ENCODE results near the gene CD22. TPM values are rescaled to one million over a fixed set of nuclear protein-coding genes. Genes with fewer than 3 reads are reported as not detected.

The CD22 gene
- polyA plus RNA-seq, 1 donor from 2014 or later: not detected

DNA sequence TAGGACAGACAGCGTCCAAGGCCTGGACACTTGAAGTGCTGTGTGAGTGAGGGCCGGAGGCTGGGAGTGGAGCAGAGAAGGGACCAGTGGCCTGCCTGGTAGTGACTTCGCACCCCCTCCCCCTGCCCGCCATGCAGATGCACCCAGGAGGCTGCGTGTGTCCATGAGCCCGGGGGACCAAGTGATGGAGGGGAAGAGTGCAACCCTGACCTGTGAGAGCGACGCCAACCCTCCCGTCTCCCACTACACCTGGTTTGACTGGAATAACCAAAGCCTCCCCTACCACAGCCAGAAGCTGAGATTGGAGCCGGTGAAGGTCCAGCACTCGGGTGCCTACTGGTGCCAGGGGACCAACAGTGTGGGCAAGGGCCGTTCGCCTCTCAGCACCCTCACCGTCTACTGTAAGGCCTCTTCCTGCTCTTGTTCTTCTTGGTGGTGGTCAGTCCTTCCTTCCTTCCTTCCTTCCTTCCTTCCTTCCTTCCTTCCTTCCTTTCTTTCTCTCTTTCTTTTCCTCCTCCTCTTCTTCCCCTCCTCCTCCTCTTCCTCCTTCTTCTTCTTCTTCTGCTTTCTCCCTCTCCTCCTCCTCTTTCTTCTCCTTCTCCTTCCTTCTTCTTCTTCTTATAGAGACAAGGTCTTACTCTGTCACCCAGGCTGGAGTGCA lies 12.7 kb downstream of the CD22 start:
- Histone ChIP-seq H3K27me3 (ENCODE audit: insufficient read depth, low read depth, low read length) (no peaks in the 10 kb centered on the region), H3K79me2 (replicated peaks; ENCODE audit: insufficient read depth, low read length) (no peaks in the 10 kb centered on the region)
- no peak for TF ChIP-seq SMC3 (conservative IDR thresholded peaks at IDR 0.05; ENCODE audit: poor library complexity)
- TF ChIP-seq, protein P1, sequence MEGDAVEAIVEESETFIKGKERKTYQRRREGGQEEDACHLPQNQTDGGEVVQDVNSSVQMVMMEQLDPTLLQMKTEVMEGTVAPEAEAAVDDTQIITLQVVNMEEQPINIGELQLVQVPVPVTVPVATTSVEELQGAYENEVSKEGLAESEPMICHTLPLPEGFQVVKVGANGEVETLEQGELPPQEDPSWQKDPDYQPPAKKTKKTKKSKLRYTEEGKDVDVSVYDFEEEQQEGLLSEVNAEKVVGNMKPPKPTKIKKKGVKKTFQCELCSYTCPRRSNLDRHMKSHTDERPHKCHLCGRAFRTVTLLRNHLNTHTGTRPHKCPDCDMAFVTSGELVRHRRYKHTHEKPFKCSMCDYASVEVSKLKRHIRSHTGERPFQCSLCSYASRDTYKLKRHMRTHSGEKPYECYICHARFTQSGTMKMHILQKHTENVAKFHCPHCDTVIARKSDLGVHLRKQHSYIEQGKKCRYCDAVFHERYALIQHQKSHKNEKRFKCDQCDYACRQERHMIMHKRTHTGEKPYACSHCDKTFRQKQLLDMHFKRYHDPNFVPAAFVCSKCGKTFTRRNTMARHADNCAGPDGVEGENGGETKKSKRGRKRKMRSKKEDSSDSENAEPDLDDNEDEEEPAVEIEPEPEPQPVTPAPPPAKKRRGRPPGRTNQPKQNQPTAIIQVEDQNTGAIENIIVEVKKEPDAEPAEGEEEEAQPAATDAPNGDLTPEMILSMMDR (IDR thresholded peaks at IDR 0.05; ENCODE audit: poor library complexity, severe bottlenecking): no peak
- TF ChIP-seq TAF1 (IDR thresholded peaks at IDR 0.05; ENCODE audit: low read depth): no peak
- TF ChIP-seq RAD21 (conservative IDR thresholded peaks at IDR 0.05): no peak
- TF ChIP-seq POLR2AphosphoS5 (IDR thresholded peaks at IDR 0.05): no peak
- no peak for TF ChIP-seq EZH2 (IDR thresholded peaks at IDR 0.05; ENCODE audit: borderline replicate concordance, insufficient read depth, low read length, poor library complexity, severe bottlenecking)
- TF ChIP-seq, protein P2, sequence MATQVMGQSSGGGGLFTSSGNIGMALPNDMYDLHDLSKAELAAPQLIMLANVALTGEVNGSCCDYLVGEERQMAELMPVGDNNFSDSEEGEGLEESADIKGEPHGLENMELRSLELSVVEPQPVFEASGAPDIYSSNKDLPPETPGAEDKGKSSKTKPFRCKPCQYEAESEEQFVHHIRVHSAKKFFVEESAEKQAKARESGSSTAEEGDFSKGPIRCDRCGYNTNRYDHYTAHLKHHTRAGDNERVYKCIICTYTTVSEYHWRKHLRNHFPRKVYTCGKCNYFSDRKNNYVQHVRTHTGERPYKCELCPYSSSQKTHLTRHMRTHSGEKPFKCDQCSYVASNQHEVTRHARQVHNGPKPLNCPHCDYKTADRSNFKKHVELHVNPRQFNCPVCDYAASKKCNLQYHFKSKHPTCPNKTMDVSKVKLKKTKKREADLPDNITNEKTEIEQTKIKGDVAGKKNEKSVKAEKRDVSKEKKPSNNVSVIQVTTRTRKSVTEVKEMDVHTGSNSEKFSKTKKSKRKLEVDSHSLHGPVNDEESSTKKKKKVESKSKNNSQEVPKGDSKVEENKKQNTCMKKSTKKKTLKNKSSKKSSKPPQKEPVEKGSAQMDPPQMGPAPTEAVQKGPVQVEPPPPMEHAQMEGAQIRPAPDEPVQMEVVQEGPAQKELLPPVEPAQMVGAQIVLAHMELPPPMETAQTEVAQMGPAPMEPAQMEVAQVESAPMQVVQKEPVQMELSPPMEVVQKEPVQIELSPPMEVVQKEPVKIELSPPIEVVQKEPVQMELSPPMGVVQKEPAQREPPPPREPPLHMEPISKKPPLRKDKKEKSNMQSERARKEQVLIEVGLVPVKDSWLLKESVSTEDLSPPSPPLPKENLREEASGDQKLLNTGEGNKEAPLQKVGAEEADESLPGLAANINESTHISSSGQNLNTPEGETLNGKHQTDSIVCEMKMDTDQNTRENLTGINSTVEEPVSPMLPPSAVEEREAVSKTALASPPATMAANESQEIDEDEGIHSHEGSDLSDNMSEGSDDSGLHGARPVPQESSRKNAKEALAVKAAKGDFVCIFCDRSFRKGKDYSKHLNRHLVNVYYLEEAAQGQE (IDR thresholded peaks at IDR 0.05; ENCODE audit: borderline replicate concordance): no peak

DNA sequence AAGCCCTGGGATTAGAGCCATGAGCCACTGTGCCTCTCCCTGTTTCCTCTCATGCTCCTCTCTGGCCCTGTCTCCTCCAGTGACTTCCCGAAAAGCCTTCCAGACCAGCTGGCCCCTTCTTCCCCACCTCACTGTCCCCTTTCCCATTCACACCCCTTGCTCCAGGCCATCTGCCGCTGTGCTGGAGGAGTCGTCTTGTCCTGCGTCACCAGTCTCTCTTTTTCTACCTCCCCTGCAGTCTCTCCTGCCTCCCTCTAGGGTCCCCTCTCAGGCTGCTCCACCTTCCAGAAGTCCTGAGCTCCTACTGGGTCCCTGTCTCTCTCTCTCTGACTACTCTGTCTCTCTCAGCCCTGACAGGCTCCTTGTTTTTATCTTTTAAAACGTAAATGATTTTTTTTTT lies 13.4 kb downstream of the CD22 start:
- Histone ChIP-seq H3K79me2 (replicated peaks; ENCODE audit: insufficient read depth, low read length) (no peaks in the 10 kb centered on the region), H3K27me3 (ENCODE audit: insufficient read depth, low read depth, low read length) (no peaks in the 10 kb centered on the region), H3K9ac (ENCODE audit: low read length) (no peak overlapping the region), H3K4me2 (ENCODE audit: low read length) (no peak overlapping the region), H3K4me3 (ENCODE audit: low read length) (no peak overlapping the region), H3K36me3 (ENCODE audit: insufficient read depth, low read length) (no peaks in the 10 kb centered on the region), H3K27ac (ENCODE audit: low read length) (no peak overlapping the region), H3K9me2 (ENCODE audit: insufficient read depth, low read length) (no peaks in the 10 kb centered on the region), H3F3A (ENCODE audit: insufficient read depth, low read length, poor library complexity, severe bottlenecking) (no peaks in the 10 kb centered on the region), H2AFZ (ENCODE audit: low read depth, low read length) (no peak overlapping the region), H4K20me1 (ENCODE audit: insufficient read depth) (no peaks in the 10 kb centered on the region), H3K9me3 (ENCODE audit: low read length) (no peaks in the 10 kb centered on the region)
- no peak for TF ChIP-seq POLR2AphosphoS5 (IDR thresholded peaks at IDR 0.05)
- no peak for TF ChIP-seq SMC3 (conservative IDR thresholded peaks at IDR 0.05; ENCODE audit: poor library complexity)
- no peak for TF ChIP-seq MXI1 (conservative IDR thresholded peaks at IDR 0.05; ENCODE audit: poor library complexity, severe bottlenecking)
- TF ChIP-seq EZH2 (IDR thresholded peaks at IDR 0.05; ENCODE audit: borderline replicate concordance, insufficient read depth, low read length, poor library complexity, severe bottlenecking): no peak
- TF ChIP-seq, protein P1 (IDR thresholded peaks at IDR 0.05; ENCODE audit: poor library complexity, severe bottlenecking): no peak
- no peak for TF ChIP-seq RAD21 (conservative IDR thresholded peaks at IDR 0.05)
- TF ChIP-seq TAF1 (IDR thresholded peaks at IDR 0.05; ENCODE audit: low read depth): no peak
- no peak for TF ChIP-seq EP300 (conservative IDR thresholded peaks at IDR 0.05; ENCODE audit: poor library complexity, severe bottlenecking)
- TF ChIP-seq, protein P2 (IDR thresholded peaks at IDR 0.05; ENCODE audit: borderline replicate concordance): no peak

More for the DNA sequence above, 12.7 kb downstream of the CD22 start:
- no peaks in the 10 kb centered on the region for H3F3A ChIP-seq (ENCODE audit: insufficient read depth, low read length, poor library complexity, severe bottlenecking)
- no peaks in the 10 kb centered on the region for H4K20me1 ChIP-seq (ENCODE audit: insufficient read depth)
- H3K9me2 ChIP-seq (ENCODE audit: insufficient read depth, low read length): no peaks in the 10 kb centered on the region
- no peaks in the 10 kb centered on the region for H3K9me3 ChIP-seq (ENCODE audit: low read length)
- no peak overlapping the region for H2AFZ ChIP-seq (ENCODE audit: low read depth, low read length)
- H3K4me3 ChIP-seq (ENCODE audit: low read length): no peak overlapping the region
- H3K27ac ChIP-seq (ENCODE audit: low read length): no peak overlapping the region
- no peak overlapping the region for H3K4me2 ChIP-seq (ENCODE audit: low read length)
- H3K36me3 ChIP-seq (ENCODE audit: insufficient read depth, low read length): no peaks in the 10 kb centered on the region
- no peak overlapping the region for H3K9ac ChIP-seq (ENCODE audit: low read length)

Measured in neural cell (in vitro differentiated cells).